HG03457 (cell line): ENCODE data around the gene SIDT1.

ENCODE experiments used
- ATAC-seq: cut with Tn5 transposase; IDR thresholded peaks from one replicate; pipeline ENCODE4 v1.9.1; 2021; ENCODE audit warnings: moderate number of reproducible peaks; ENCODE audit not compliant: unreplicated experiment

Gene SIDT1

DNA sequence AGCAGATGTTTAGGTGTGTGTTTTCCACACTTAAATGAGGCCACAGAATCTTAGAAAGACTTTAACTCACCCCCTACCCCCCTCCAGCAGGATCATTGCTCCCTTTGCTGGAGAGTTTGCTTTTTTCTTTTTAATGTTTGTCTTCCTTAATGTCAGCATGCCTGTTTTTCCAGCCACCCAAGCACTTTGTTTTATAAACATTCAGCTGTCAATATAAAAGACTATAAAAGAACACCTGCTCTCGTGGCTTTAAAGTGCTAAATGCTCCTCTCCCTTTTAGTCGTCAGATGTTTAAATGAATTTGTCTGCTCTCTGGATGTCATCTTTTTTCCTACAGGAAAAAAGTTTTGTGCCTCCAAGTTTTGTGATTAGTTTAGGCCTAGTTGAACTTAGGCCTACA is 61.7 kb downstream of the SIDT1 start:
- ATAC-seq = no peak

- ATAC-seq = no peak
Observed at GRCh38 chr3:113597596-113598354, 65.4 kb downstream of the SIDT1 start.

DNA sequence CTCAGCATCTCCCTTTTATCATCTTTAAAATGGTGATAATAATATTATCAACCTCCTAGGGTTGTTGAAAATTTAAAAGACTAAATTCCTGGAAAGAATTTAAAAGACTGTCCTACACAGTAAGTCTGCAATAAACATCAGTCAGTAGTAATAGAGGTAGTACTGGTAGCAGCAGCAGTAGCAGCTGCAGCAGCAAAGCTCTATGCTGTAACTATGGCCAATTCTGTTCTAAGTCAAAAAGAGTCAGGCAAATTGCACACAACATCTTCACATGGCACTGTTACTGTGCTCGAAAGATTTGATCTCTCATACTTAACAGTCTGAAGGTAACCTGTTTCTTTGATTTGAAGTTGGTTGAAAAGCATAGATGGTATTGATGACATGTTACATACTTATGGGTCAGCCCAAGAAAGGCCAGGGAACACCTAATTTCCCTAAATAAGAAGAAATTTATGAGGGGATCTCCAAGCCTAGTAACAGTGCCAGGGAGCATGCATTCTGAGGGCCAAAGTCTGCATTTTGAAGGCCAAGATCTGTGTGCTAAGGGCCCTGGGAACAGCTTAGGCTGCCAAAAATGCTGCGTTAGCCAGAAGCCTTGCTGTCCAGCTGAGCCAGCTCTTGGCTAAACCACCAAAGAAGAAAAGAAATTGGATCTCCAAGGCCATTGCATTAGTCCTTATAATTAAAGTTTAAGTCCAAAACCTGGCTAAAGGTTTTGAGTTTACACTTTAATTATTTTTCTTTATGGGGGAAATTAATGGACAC is 68.2 kb downstream of the SIDT1 start:
- ATAC-seq = no peak

DNA sequence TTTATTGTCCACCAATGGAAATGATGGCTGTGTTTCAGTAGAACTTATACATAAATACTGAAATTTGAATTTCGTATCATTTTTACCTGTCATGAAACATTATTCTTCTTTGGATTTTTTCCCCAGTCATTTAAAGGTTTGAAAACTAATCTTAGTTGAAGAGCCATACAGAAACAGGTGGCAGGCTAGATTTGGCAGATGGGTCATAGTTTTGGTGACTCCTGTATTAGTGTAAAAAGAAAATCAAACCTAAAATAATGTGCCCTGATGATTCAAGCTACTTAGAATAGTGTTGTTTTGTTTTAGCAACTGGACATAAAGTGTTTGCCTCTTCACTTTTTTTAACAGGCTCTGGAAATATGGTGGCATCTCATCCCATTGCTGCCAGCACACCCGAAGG is 68.9 kb downstream of the SIDT1 start:
- no peak for ATAC-seq

GRCh38 chr3:113602256-113602655 is 69.9 kb downstream of the SIDT1 start:
- no peak for ATAC-seq

DNA sequence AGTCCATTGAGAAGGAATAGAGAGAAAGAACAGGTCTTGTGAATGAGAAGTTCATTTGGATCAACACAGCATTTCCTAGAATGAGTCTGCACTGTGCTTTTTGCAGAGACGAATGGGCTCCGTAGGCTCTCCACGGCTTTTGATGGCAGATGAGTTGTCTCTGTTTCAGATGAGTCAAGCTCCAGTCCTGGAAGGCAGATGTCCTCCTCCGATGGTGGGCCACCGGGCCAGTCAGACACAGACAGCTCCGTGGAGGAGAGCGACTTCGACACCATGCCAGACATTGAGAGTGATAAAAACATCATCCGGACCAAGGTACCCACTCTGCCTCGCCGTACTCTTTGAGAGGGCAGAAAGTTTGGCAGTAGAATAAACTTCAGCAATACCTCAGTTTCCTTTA is 70.5 kb downstream of the SIDT1 start:
- no peak for ATAC-seq

GRCh38 chr3:113606539-113607218 is 74.3 kb downstream of the SIDT1 start:
- peak; percentile 98 for ATAC-seq

GRCh38 chr3:113607219-113607596 is 74.9 kb downstream of the SIDT1 start:
- ATAC-seq = no peak

DNA sequence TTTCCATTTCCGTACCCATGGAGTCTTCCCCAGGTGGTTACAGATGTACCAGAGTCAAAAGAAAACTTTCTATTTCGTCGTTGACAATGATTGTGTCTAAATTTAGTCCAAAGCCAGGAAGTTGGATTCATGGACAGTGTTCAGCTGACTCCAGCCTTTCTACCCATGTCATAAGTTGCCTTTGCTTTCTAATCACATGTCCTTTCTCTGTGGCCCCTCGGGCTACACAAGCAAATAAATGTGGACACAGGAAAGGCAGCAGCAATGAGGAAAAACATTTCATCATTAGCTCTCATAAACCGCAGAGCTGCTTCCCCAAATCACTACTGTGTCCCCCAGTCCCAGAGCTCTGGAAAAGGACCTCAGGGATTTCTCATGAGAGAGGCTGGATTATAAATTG is 82.0 kb downstream of the SIDT1 start:
- ATAC-seq = no peak

DNA sequence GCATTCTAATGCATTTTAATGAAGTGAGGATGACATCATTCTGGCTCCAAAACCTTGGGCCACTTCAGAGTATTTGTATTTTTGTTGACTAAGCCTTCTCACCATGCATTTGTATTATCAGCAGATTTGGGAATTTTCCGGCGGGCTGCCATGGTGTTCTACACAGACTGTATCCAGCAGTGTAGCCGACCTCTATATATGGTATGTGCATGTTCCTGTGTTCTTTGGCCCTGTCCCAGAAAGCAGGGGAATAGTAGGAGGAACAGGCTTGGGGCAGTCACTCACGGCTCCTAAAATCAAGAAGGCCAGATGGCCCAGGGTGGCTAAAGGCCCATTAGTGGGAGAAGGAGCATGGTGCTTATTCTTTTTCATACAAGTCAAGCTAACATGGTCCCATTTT is 83.6 kb downstream of the SIDT1 start:
- ATAC-seq = no peak

DNA sequence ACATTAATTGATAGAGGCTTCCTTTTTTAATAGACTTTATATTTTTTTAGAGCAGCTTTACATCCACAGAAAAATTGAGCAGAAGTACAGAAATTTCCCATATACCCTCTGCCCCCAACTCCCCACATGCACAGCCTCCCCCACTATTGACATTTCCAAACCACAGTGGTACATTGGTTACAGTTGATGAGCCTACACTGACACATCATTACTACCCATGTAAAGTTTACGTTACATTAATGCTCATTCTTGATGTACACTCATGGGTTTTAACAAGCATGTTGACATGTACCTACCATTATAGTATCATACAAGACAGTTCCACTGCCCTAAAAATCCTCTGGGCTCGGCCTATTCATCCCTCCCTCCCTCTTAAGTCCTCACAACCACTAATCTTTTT is 85.4 kb downstream of the SIDT1 start:
- no peak for ATAC-seq

DNA sequence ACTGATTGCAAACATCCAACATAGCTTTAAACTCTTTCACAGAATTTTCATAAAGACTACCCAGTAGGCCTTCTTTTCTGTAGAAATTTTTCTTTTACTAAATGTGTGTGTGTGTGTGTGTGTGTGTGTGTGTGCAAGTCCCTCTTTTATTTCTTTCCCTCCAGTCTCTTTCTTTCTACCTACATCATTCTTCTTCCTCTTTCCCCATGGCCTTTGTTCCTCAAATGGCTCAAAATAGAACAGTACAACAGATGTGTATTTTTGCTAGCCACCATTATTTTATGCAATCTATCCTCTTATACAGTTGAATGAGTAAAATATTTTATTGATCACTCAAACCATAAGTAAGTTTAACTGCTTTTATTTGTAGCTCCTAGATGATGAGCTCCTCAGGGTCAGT is 87.7 kb downstream of the SIDT1 start:
- no peak for ATAC-seq

- ATAC-seq = no peak
Observed at GRCh38 chr3:113623324-113623723, 91.0 kb downstream of the SIDT1 start.

- ATAC-seq = no peak
Observed at GRCh38 chr3:113623811-113624210, 91.5 kb downstream of the SIDT1 start.

DNA sequence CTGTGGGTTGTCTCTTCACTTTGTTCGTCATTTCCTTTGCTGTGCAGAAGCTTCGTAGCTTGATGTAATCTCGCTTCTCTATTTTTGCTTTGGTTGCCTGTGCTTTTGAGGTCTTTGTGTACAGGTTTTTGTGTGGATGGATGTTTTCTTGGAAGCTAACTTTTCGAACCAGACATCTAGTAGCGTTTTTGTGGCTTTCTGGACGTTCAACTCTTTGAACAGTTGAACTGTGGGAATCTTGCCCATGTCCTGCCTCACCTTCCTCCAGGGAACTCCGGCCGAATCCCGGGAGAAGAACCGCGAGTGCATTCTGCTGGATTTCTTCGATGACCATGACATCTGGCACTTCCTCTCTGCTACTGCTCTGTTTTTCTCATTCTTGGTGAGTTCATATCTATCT is 93.5 kb downstream of the SIDT1 start:
- no peak for ATAC-seq

DNA sequence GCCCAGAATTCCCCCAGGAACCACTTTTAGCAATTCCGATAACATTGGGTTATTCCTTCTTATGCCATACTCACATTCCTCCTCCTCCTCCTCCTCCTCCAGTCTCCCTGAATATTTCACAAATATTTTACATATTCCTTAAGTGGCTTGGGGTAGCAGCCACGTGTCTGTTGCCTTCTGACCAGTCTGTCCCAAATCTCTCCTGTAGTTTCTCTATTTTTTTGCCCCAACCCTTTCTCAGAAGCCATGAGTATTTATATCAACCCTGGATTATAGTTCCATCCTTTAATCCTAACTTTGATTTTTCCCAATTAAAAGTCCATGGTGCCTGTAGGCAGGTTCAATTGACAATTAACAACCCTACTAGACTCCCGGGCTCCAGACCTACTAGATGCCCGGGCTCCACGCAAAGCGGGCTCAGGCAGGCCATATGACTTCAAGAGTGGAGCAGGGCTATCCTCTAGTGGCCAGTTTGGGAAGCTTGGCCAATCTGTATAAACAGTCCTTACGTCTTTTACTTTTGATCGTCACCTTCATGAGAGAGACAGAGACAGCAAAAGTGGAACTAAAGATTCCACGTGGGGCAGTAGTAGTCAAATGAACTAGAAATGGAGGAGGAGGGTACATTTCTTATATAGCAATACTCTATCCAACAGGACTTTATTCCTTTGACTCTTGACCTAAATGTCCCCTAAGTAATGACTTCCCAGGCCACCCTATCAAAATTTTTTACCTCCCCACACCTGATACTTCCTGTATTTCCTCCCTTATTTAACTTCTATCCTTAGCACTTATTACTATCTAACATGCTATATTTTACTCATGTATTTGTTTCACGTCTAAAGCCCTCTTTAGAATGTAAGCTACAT is 94.4 kb downstream of the SIDT1 start:
- ATAC-seq = no peak

GRCh38 chr3:113628316-113628715 is 96.0 kb downstream of the SIDT1 start:
- no peak for ATAC-seq

GRCh38 chr3:113628788-113629187 is 96.4 kb downstream of the SIDT1 start:
- no peak for ATAC-seq

GRCh38 chr3:113629584-113630421 is 97.4 kb downstream of the SIDT1 start:
- no peak for ATAC-seq

GRCh38 chr3:113630956-113631542 is 98.7 kb downstream of the SIDT1 start:
- ATAC-seq = no peak
